Kidney epithelial cell (primary cell): ENCODE measurements around the gene LRRC8B. TPM values are rescaled to one million over a fixed set of nuclear protein-coding genes. Genes with fewer than 3 reads are reported as not detected.

ENCODE experiments used
- DNase-seq: peaks from one replicate; pipeline ENCODE4 v3.0.0-alpha.2; 2010; ENCODE audit warnings: low read depth
- H3K27me3 ChIP-seq: 2 replicates; pipeline ENCODE4 v1.6.0; 2011; ENCODE audit warnings: low read length; ENCODE audit not compliant: control insufficient read depth, insufficient read depth
- H3K36me3 ChIP-seq: 2 replicates; pipeline ENCODE4 v1.5.1; 2011; ENCODE audit warnings: low read length; ENCODE audit not compliant: control insufficient read depth, insufficient read depth
- H3K4me3 ChIP-seq: 2 replicates; pipeline ENCODE4 v1.5.1; 2011; ENCODE audit warnings: low read depth, mild to moderate bottlenecking, control low read depth, low read length
- CTCF ChIP-seq: IDR thresholded peaks from 2 replicates; pipeline ENCODE4 v1.5.1; 2011; ENCODE audit warnings: mild to moderate bottlenecking, moderate library complexity, low read length, control low read depth, inconsistent platforms; ENCODE audit not compliant: insufficient read depth, poor library complexity, severe bottlenecking
- total RNA-seq: library from RNA; depleted of rRNA; stranded (reverse); fragments of >200 nt; gene quantifications from 2 replicates; pipeline ENCODE4 v1.2.3, GENCODE V29; 2015

LRRC8B gene
- total RNA-seq, 1 donor from 2014 or later = 8.9 TPM

GRCh38 chr1:89527750-89528381 lies 3.2 kb downstream of the LRRC8B start:
- H3K36me3 ChIP-seq = no peaks in the 10 kb centered on the region
- TF ChIP-seq CTCF = no peak
- no peak for DNase-seq
- H3K4me3 ChIP-seq = no peak overlapping the region
- no peaks in the 10 kb centered on the region for H3K27me3 ChIP-seq

- Histone ChIP-seq H3K27me3 (no peaks in the 10 kb centered on the region), H3K36me3 (no peaks in the 10 kb centered on the region), H3K4me3 (no peak overlapping the region)
- DNase-seq = no peak
- TF ChIP-seq CTCF = no peak
Observed at GRCh38 chr1:89528382-89528780, 3.8 kb downstream of the LRRC8B start.

- H3K27me3 ChIP-seq = no peaks in the 10 kb centered on the region
- no peak for TF ChIP-seq CTCF
- no peaks in the 10 kb centered on the region for H3K36me3 ChIP-seq
- no peak overlapping the region for H3K4me3 ChIP-seq
- no peak for DNase-seq
Observed at GRCh38 chr1:89529196-89529595, 4.6 kb downstream of the LRRC8B start.

GRCh38 chr1:89530444-89531089 lies 5.9 kb downstream of the LRRC8B start:
- TF ChIP-seq CTCF = no peak
- Histone ChIP-seq H3K27me3 (no peaks in the 10 kb centered on the region), H3K36me3 (no peaks in the 10 kb centered on the region), H3K4me3 (no peak overlapping the region)
- no peak for DNase-seq

- H3K4me3 ChIP-seq = no peak overlapping the region
- no peak for DNase-seq
- no peaks in the 10 kb centered on the region for H3K36me3 ChIP-seq
- no peak for TF ChIP-seq CTCF
- H3K27me3 ChIP-seq = no peaks in the 10 kb centered on the region
Observed at GRCh38 chr1:89531480-89532139, 7.0 kb downstream of the LRRC8B start.
